Measurements from ENCODE around the gene POLR1C.
"Not testable (repeated sequence)": the region's sequence is repeated elsewhere in the genome, so short reads cannot be mapped to it uniquely, and the experiment has no call there.

Gene POLR1C

GRCh38 chr6:43544461-43544860, 27.6 kb downstream of the POLR1C start:
- TF ChIP-seq CTCF (conservative IDR thresholded peaks at IDR 0.05; ENCODE audit: low read length), result no peak
- no peak for DNase-seq (ENCODE audit: low read depth)
- H3K4me3 ChIP-seq (ENCODE audit: low read length), result no peak overlapping the region

- no peak overlapping the region for H3K4me3 ChIP-seq (ENCODE audit: low read length)
- no peak for TF ChIP-seq CTCF (conservative IDR thresholded peaks at IDR 0.05; ENCODE audit: low read length)
- no peak for DNase-seq (ENCODE audit: low read depth)
Measured at GRCh38 chr6:43547222-43547621, 30.3 kb downstream of the POLR1C start.

GRCh38 chr6:43557620-43558019, 40.7 kb downstream of the POLR1C start:
- not testable (repeated sequence) for H3K4me3 ChIP-seq (ENCODE audit: low read length); DNase-seq (ENCODE audit: low read depth)

- H3K4me3 ChIP-seq (ENCODE audit: low read length), result no peak overlapping the region
- no peak for TF ChIP-seq CTCF (conservative IDR thresholded peaks at IDR 0.05; ENCODE audit: low read length)
- no peak for DNase-seq (ENCODE audit: low read depth)
Measured at GRCh38 chr6:43559328-43559727, 42.4 kb downstream of the POLR1C start.

GRCh38 chr6:43570876-43571441, 54.1 kb downstream of the POLR1C start:
- no peak for TF ChIP-seq CTCF (conservative IDR thresholded peaks at IDR 0.05; ENCODE audit: low read length)
- peak; percentile 9 for DNase-seq (ENCODE audit: low read depth)

More at GRCh38 chr6:43570876-43571441, 54.1 kb downstream of the POLR1C start:
- H3K4me3 ChIP-seq (ENCODE audit: low read length), result no peak overlapping the region
